Endothelial cell of umbilical vein (primary cell): ENCODE measurements around the gene TENM4. TPM values are rescaled to one million over a fixed set of nuclear protein-coding genes. Genes with fewer than 3 reads are reported as not detected.
A peak's percentile ranks its signal among the peaks of the same experiment; 100 is the strongest.

Experiments
- BruUV-seq: library from RNA; stranded (reverse); fragments of 400-500 nt; replicated peaks from 2 replicates; lab custom pipeline; 2021; lab: Mats Ljungman, UMichigan
- CTCF ChIA-PET: fragments of 300-600, 350-600 bp; sonication (Branson Sonifier 250); formaldehyde crosslinking; loops from one replicate; lab custom pipeline; 2021; ENCODE audit warnings: antibody characterized with exemption, inconsistent platforms; lab: Charles Lee
- POLR2A ChIA-PET: fragments of 300-600, 350-600 bp; sonication (Branson Sonifier 250); formaldehyde crosslinking; loops from one replicate; lab custom pipeline; 2021; ENCODE audit warnings: antibody characterized with exemption, inconsistent platforms; lab: Charles Lee
- DNase-seq: peaks from one replicate; pipeline ENCODE4 v3.0.0-alpha.2; 2011; ENCODE audit warnings: low read depth, low spot score
- FAIRE-seq: peaks from 2 replicates; lab custom pipeline; 2011; peaks lifted over from hg19 to GRCh38; lab: Jason Lieb, UNC
- H2AFZ ChIP-seq: 2 replicates; pipeline ENCODE4 v1.6.0; 2012; ENCODE audit warnings: low read depth, low read length, control low read depth, inconsistent platforms
- H3K27ac ChIP-seq: 2 replicates; pipeline ENCODE4 v1.5.1; 2011; ENCODE audit warnings: low read depth, mild to moderate bottlenecking, control low read depth, low read length, moderate library complexity; ENCODE audit not compliant: insufficient read depth
- H3K27me3 ChIP-seq, 2 experiments: 2 replicates each; pipeline versions ENCODE4 v1.6.0 to v1.6.1; 2011; ENCODE audit warnings: low read length in 2 of 2, mixed read lengths in 1 of 2; ENCODE audit not compliant: control insufficient read depth in 2 of 2, insufficient read depth in 2 of 2
- H3K36me3 ChIP-seq, 2 experiments: 2 replicates in 1 of 2; 3 replicates in 1 of 2; pipeline ENCODE4 v1.5.1; 2011; ENCODE audit warnings: low read length in 2 of 2, mild to moderate bottlenecking in 1 of 2, moderate library complexity in 1 of 2; ENCODE audit not compliant: control insufficient read depth in 2 of 2, insufficient read depth in 2 of 2; ENCODE audit errors: extremely low read depth in 1 of 2
- H3K4me1 ChIP-seq: 3 replicates; pipeline ENCODE4 v1.5.1; 2011; ENCODE audit warnings: mild to moderate bottlenecking, low read length; ENCODE audit not compliant: control insufficient read depth, insufficient read depth; ENCODE audit errors: extremely low read depth
- H3K4me2 ChIP-seq: 2 replicates; pipeline ENCODE4 v1.6.1; 2011; ENCODE audit warnings: low read length, control low read depth, mixed read lengths; ENCODE audit not compliant: insufficient read depth
- H3K4me3 ChIP-seq, 3 experiments: fragments of 200-600 bp in 1 of 3; sonication (generic), shearing (Covaris generic) in 1 of 3; replicated peaks in 1 of 3; 2 replicates each; pipeline ENCODE4 v1.5.1; 2011 to 2016; ENCODE audit warnings: control low read depth in 3 of 3, low read length in 3 of 3, mild to moderate bottlenecking in 2 of 3, inconsistent platforms in 1 of 3, low read depth in 1 of 3, moderate library complexity in 1 of 3; ENCODE audit not compliant: insufficient read depth in 1 of 3
- H3K79me2 ChIP-seq: 2 replicates; pipeline ENCODE4 v1.6.0; 2012; ENCODE audit warnings: low read length, inconsistent platforms; ENCODE audit not compliant: control insufficient read depth, insufficient read depth
- H3K9ac ChIP-seq: replicated peaks from 2 replicates; pipeline ENCODE3; 2011; ENCODE audit warnings: low read length, control low read depth; ENCODE audit not compliant: insufficient read depth; ENCODE audit errors: extremely low read depth
- H3K9me1 ChIP-seq: replicated peaks from 3 replicates; pipeline ENCODE4 v1.6.0; 2011; ENCODE audit warnings: mild to moderate bottlenecking, low read length; ENCODE audit not compliant: control insufficient read depth, insufficient read depth; ENCODE audit errors: extremely low read depth
- H3K9me3 ChIP-seq: replicated peaks from 2 replicates; pipeline ENCODE4 v1.5.1; 2012; ENCODE audit warnings: low read length, inconsistent platforms; ENCODE audit not compliant: control insufficient read depth, insufficient read depth
- H4K20me1 ChIP-seq: replicated peaks from 2 replicates; pipeline ENCODE3; 2011; ENCODE audit warnings: mild to moderate bottlenecking, low read length; ENCODE audit not compliant: control insufficient read depth, insufficient read depth; ENCODE audit errors: extremely low read depth
- EZH2 ChIP-seq: IDR thresholded peaks from 2 replicates; pipeline ENCODE4 v1.6.1; 2012; ENCODE audit warnings: borderline replicate concordance, low read depth, mild to moderate bottlenecking, moderate library complexity, low read length, inconsistent platforms; ENCODE audit not compliant: severe bottlenecking
- FOS ChIP-seq: IDR thresholded peaks from 2 replicates; pipeline ENCODE4 v1.6.1; 2011; ENCODE audit warnings: mild to moderate bottlenecking, low read length, moderate library complexity, borderline replicate concordance; ENCODE audit not compliant: insufficient read depth
- GATA2 ChIP-seq: IDR thresholded peaks from 2 replicates; pipeline ENCODE4 v1.7.0; 2011; ENCODE audit warnings: low read depth, mild to moderate bottlenecking, moderate library complexity, mixed read lengths, low read length; ENCODE audit not compliant: insufficient read length, insufficient read depth
- JUN ChIP-seq: IDR thresholded peaks from 2 replicates; pipeline ENCODE4 v1.6.1; 2011; ENCODE audit warnings: borderline replicate concordance, low read depth; ENCODE audit not compliant: insufficient read length, insufficient read depth
- MYC ChIP-seq: IDR thresholded peaks from one replicate; pipeline ENCODE4 v1.6.1; 2011; ENCODE audit warnings: mild to moderate bottlenecking, low read depth, low read length
- POLR2A ChIP-seq: IDR thresholded peaks from 2 replicates; pipeline ENCODE4 v1.6.1; 2012; ENCODE audit warnings: low read depth, mild to moderate bottlenecking, control low read depth, low read length
- POLR2AphosphoS5 ChIP-seq: IDR thresholded peaks from 2 replicates; pipeline ENCODE4 v1.6.1; 2012; ENCODE audit warnings: low read depth, mild to moderate bottlenecking, control low read depth, low read length, moderate library complexity; ENCODE audit not compliant: insufficient read depth
- dilution Hi-C: fragments of 300-500 bp; cut with MboI; formaldehyde crosslinking; loops from one replicate; pipeline ENCODE4 v1.15.0; 2019; ENCODE audit warnings: low sequenced_read_pairs; ENCODE audit not compliant: extremely low pct_ligation_motif_present
- intact Hi-C: fragments of 100-400 bp; cut with micrococcal nuclease; formaldehyde crosslinking; loops from one replicate; pipeline ENCODE4 v1.10.0; 2022
- polyA plus RNA-seq, 4 experiments: library from polyadenylated mRNA; depleted of rRNA in 3 of 4; stranded (reverse) in 3 of 4; unstranded in 1 of 4; fragments of >200 nt; gene quantifications; 2 replicates each; pipeline versions ENCODE4 v1.2.1 to v1.2.3, GENCODE V29; 2011 to 2012; ENCODE audit warnings: missing spikeins in 1 of 4
- total RNA-seq: library from RNA; stranded (reverse); gene quantifications from 2 replicates; pipeline ENCODE4 v1.2.3, GENCODE V29; 2021
- TF ChIP-seq, protein P1 (sequence below): IDR thresholded peaks from 2 replicates; pipeline ENCODE4 v1.6.1; 2011; ENCODE audit not compliant: insufficient read depth, insufficient read length
- TF ChIP-seq, protein P2 (sequence below), 2 donors: IDR thresholded peaks; 1 replicate in 1 of 2; 2 replicates in 1 of 2; pipeline ENCODE4 v1.5.1; 2011; ENCODE audit warnings: low read length in 2 of 2, mild to moderate bottlenecking in 2 of 2, moderate library complexity in 2 of 2, control low read depth in 1 of 2, inconsistent platforms in 1 of 2, low read depth in 1 of 2; ENCODE audit not compliant: insufficient read depth in 1 of 2; ENCODE audit errors: extremely low read depth in 1 of 2

The TENM4 gene
- total and polyA plus RNA-seq, 2 donors (not counting 3 experiments of a cell fraction or from before 2014, with no cell fraction given): 0.06 to 0.27 TPM

DNA sequence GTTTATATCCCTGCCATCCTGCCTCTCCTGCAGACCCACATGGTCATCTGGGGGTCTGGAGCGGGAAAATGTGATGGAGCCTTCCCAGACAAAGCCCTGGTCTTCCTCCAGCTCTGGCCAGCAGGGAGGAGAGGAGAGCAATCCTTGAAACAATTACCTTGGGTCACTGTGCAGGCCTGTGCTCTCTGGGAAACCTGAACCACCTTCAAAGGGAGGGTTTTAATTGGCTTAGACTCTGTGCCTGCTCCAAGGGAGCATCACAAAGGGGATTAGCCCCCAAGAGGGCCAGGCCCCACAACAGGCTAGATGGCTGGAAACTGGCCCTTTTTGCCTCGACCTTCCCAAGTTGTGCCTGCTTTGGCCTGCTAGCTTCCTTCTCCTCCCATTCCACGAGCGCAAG is 351.9 kb downstream of the TENM4 start:
- no peak overlapping the region for H3K9ac ChIP-seq
- H4K20me1 ChIP-seq: no peaks in the 10 kb centered on the region
- no peaks in the 10 kb centered on the region for H3K36me3 ChIP-seq
- FAIRE-seq (peak; percentile 15), DNase-seq (no peak)
- no peak overlapping the region for H3K4me2 ChIP-seq
- H3K9me1 ChIP-seq: no peaks in the 10 kb centered on the region
- peaks cover 20% of the 10 kb centered on the region for H3K4me1 ChIP-seq
- no TSS peak for BruUV-seq
- dilution Hi-C loops: no loop called here
- no peak overlapping the region for H3K4me3 ChIP-seq
- ChIA-PET POLR2A (no interaction called here), CTCF (interaction anchor here (1.2 to 6.7 kb wide), 2 partner anchors 11 to 26 kb away, joined by 4 to 81 read pairs; no protein-coding TSS in a partner anchor)
- no peaks in the 10 kb centered on the region for H3K27me3 ChIP-seq
- no peaks in the 10 kb centered on the region for H3K9me3 ChIP-seq
- H2AFZ ChIP-seq: peak overlapping the region; percentile 7
- no peaks in the 10 kb centered on the region for H3K79me2 ChIP-seq
- TF ChIP-seq, protein P1, sequence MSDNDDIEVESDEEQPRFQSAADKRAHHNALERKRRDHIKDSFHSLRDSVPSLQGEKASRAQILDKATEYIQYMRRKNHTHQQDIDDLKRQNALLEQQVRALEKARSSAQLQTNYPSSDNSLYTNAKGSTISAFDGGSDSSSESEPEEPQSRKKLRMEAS: no peak
- TF ChIP-seq EZH2 (no peak), MYC (no peak), JUN (no peak), POLR2A (no peak), GATA2 (no peak), FOS (no peak), POLR2AphosphoS5 (no peak)
- TF ChIP-seq, protein P2, sequence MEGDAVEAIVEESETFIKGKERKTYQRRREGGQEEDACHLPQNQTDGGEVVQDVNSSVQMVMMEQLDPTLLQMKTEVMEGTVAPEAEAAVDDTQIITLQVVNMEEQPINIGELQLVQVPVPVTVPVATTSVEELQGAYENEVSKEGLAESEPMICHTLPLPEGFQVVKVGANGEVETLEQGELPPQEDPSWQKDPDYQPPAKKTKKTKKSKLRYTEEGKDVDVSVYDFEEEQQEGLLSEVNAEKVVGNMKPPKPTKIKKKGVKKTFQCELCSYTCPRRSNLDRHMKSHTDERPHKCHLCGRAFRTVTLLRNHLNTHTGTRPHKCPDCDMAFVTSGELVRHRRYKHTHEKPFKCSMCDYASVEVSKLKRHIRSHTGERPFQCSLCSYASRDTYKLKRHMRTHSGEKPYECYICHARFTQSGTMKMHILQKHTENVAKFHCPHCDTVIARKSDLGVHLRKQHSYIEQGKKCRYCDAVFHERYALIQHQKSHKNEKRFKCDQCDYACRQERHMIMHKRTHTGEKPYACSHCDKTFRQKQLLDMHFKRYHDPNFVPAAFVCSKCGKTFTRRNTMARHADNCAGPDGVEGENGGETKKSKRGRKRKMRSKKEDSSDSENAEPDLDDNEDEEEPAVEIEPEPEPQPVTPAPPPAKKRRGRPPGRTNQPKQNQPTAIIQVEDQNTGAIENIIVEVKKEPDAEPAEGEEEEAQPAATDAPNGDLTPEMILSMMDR (IDR thresholded peaks at IDR 0.05; ENCODE audit: extremely low read depth in 1 of 2, insufficient read depth in 1 of 2, low read depth in 1 of 2, low read length in 2 of 2): no peak
- intact Hi-C loops: no loop called here
- H3K27ac ChIP-seq: no peak overlapping the region
